Head of caudate nucleus (tissue), 42 donors: ENCODE data around the gene GSG1L.
A peak's percentile ranks its signal among the peaks of the same experiment; 100 is the strongest.

Source experiments
- DNase-seq, 42 donors: peaks; one replicate each; pipeline versions ENCODE4 v3.0.0 to v3.0.0-alpha.2; 2020 to 2021; ENCODE audit warnings: mixed read lengths in 7 of 42
- intact Hi-C: fragments of 100-400 bp; cut with DNase I; formaldehyde crosslinking; loops from one replicate; pipeline ENCODE4 v1.15.0; 2022

Gene GSG1L

GRCh38 chr16:28040039-28040438 is 23.5 kb downstream of the GSG1L start:
- DNase-seq, result no peak
- intact Hi-C loops, result no loop called here

- no peak for DNase-seq
- intact Hi-C loops, result no loop called here
These were observed 24.0 kb downstream of the GSG1L start for GRCh38 chr16:28039493-28039892.

- peak in 5 of 42 donors; percentile 14 to 53 (median 27) for DNase-seq
- intact Hi-C loops, result no loop called here
These were observed 25.1 kb downstream of the GSG1L start for GRCh38 chr16:28038409-28038808.

- intact Hi-C loops, result no loop called here
- DNase-seq, result peak in 31 of 42 donors; percentile 19 to 77 (median 52)
These were observed 27.6 kb downstream of the GSG1L start for GRCh38 chr16:28035866-28036393.

- DNase-seq, result no peak
- intact Hi-C loops, result no loop called here
These were observed 29.6 kb downstream of the GSG1L start for GRCh38 chr16:28033870-28034269.

- intact Hi-C loops, result no loop called here
These were observed 34.0 kb downstream of the GSG1L start for GRCh38 chr16:28029387-28030002.

GRCh38 chr16:28027055-28027454 is 36.5 kb downstream of the GSG1L start:
- no peak for DNase-seq
- intact Hi-C loops, result no loop called here

More at GRCh38 chr16:28029387-28030002, 34.0 kb downstream of the GSG1L start:
- DNase-seq, result no peak

- DNase-seq, result no peak
- intact Hi-C loops, result no loop called here
These were observed 37.9 kb downstream of the GSG1L start for GRCh38 chr16:28025631-28026030.

- intact Hi-C loops, result no loop called here
- no peak for DNase-seq
These were observed 44.3 kb downstream of the GSG1L start for GRCh38 chr16:28019218-28019617.

GRCh38 chr16:28014851-28015250 is 48.7 kb downstream of the GSG1L start:
- DNase-seq, result no peak
- intact Hi-C loops, result no loop called here

GRCh38 chr16:28013878-28014277 is 49.6 kb downstream of the GSG1L start:
- intact Hi-C loops, result no loop called here
- no peak for DNase-seq

GRCh38 chr16:28013392-28013791 is 50.1 kb downstream of the GSG1L start:
- intact Hi-C loops, result no loop called here
- no peak for DNase-seq

- intact Hi-C loops, result no loop called here
- DNase-seq, result peak in 28 of 42 donors; percentile 14 to 72 (median 42)
These were observed 51.5 kb downstream of the GSG1L start for GRCh38 chr16:28011971-28012445.

GRCh38 chr16:28011223-28011622 is 52.3 kb downstream of the GSG1L start:
- DNase-seq, result no peak
- intact Hi-C loops, result no loop called here

- intact Hi-C loops, result no loop called here
- DNase-seq, result peak in 31 of 42 donors; percentile 7 to 76 (median 46)
These were observed 52.8 kb downstream of the GSG1L start for GRCh38 chr16:28010671-28011070.

GRCh38 chr16:28009586-28010373 is 53.7 kb downstream of the GSG1L start:
- intact Hi-C loops, result no loop called here
- peak in 31 of 42 donors; percentile 19 to 77 (median 45) for DNase-seq

GRCh38 chr16:28003923-28004322 is 59.6 kb downstream of the GSG1L start:
- intact Hi-C loops, result no loop called here
- peak in 6 of 42 donors; percentile 10 to 52 (median 25) for DNase-seq

GRCh38 chr16:28003021-28003865 is 60.3 kb downstream of the GSG1L start:
- DNase-seq, result peak in 29 of 42 donors; percentile 14 to 72 (median 35)
- intact Hi-C loops, result no loop called here

GRCh38 chr16:28001642-28002041 is 61.9 kb downstream of the GSG1L start:
- DNase-seq, result no peak
- intact Hi-C loops, result no loop called here
